HEK293 (cell line): ENCODE results near the gene NRL.

Experiments used
- CTCF ChIA-PET: fragments of 350-600 bp; formaldehyde crosslinking; extraction: SDS; loops from one replicate; lab custom pipeline; 2021; ENCODE audit warnings: antibody characterized with exemption; lab: Yijun Ruan, JAX
- POLR2A ChIA-PET: fragments of 300-600 bp; formaldehyde crosslinking; extraction: SDS; loops from one replicate; lab custom pipeline; 2020; ENCODE audit warnings: antibody characterized with exemption, inconsistent platforms; lab: Yijun Ruan, JAX
- H3K27ac ChIP-seq: fragments of 200-500 bp; sonication (Bioruptor generic); 2 replicates; pipeline ENCODE4 v1.5.1; 2014; ENCODE audit warnings: low read depth, low read length, control low read depth, inconsistent platforms; ENCODE audit errors: extremely low read depth
- H3K36me3 ChIP-seq, 2 experiments: fragments of 200-500 bp in 1 of 2; sonication (Bioruptor generic) in 1 of 2; 1 replicate in 1 of 2; 2 replicates in 1 of 2; pipeline ENCODE4 v1.5.1; 2014 to 2017; ENCODE audit warnings: inconsistent platforms in 2 of 2, low read length in 2 of 2; ENCODE audit not compliant: control insufficient read depth in 2 of 2, insufficient read depth in 1 of 2
- H3K4me1 ChIP-seq: fragments of 200-500 bp; sonication (Bioruptor generic); 2 replicates; pipeline ENCODE4 v1.5.1; 2014; ENCODE audit warnings: mild to moderate bottlenecking, low read length, inconsistent platforms; ENCODE audit not compliant: control insufficient read depth, insufficient read depth
- H3K4me3 ChIP-seq: 2 replicates; pipeline ENCODE4 v1.5.1; 2011; ENCODE audit warnings: low read depth, mild to moderate bottlenecking, control low read depth, low read length, moderate library complexity
- H3K9me3 ChIP-seq: fragments of 200-500 bp; sonication (Bioruptor generic); 2 replicates; pipeline ENCODE4 v1.5.1; 2014; ENCODE audit warnings: low read depth, low read length, inconsistent platforms; ENCODE audit not compliant: control insufficient read depth, insufficient read depth
- GLIS1 ChIP-seq: fragments of 450-650 bp; formaldehyde crosslinking; IDR thresholded peaks from 2 replicates; pipeline ENCODE4 v1.5.1; 2016; ENCODE audit warnings: missing biosample characterization, missing genetic modification characterization
- KLF16 ChIP-seq: fragments of 450-650 bp; formaldehyde crosslinking; IDR thresholded peaks from 2 replicates; pipeline ENCODE4 v1.5.1; 2017; ENCODE audit warnings: missing biosample characterization, missing genetic modification characterization
- REPIN1 ChIP-seq: fragments of 450-650 bp; formaldehyde crosslinking; IDR thresholded peaks from 2 replicates; pipeline ENCODE4 v1.5.1; 2017; ENCODE audit warnings: missing biosample characterization, missing genetic modification characterization, low read depth
- SETDB1 ChIP-seq: IDR thresholded peaks from one replicate; pipeline ENCODE4 v1.6.1; 2017; ENCODE audit warnings: mild to moderate bottlenecking, low read length, moderate library complexity, mixed read lengths; ENCODE audit not compliant: insufficient read length
- SP7 ChIP-seq: fragments of 450-650 bp; formaldehyde crosslinking; IDR thresholded peaks from 2 replicates; pipeline ENCODE4 v1.5.1; 2016; ENCODE audit warnings: missing biosample characterization, missing genetic modification characterization
- YY2 ChIP-seq: fragments of 450-650 bp; formaldehyde crosslinking; IDR thresholded peaks from 2 replicates; pipeline ENCODE4 v1.5.1; 2016; ENCODE audit warnings: missing biosample characterization, missing genetic modification characterization
- ZFP3 ChIP-seq: fragments of 450-650 bp; formaldehyde crosslinking; IDR thresholded peaks from 2 replicates; pipeline ENCODE4 v1.5.1; 2016; ENCODE audit warnings: low read depth, missing biosample characterization, missing genetic modification characterization
- ZFP41 ChIP-seq: fragments of 450-650 bp; formaldehyde crosslinking; IDR thresholded peaks from 2 replicates; pipeline ENCODE4 v1.5.1; 2016; ENCODE audit warnings: missing biosample characterization, missing genetic modification characterization, borderline replicate concordance
- ZFP69B ChIP-seq: fragments of 450-650 bp; formaldehyde crosslinking; IDR thresholded peaks from 2 replicates; pipeline ENCODE4 v1.5.1; 2016; ENCODE audit warnings: missing biosample characterization, missing genetic modification characterization
- ZNF239 ChIP-seq: fragments of 450-650 bp; formaldehyde crosslinking; IDR thresholded peaks from 2 replicates; pipeline ENCODE4 v1.5.1; 2016; ENCODE audit warnings: missing biosample characterization, missing genetic modification characterization
- ZNF248 ChIP-seq: fragments of 450-650 bp; formaldehyde crosslinking; IDR thresholded peaks from 2 replicates; pipeline ENCODE4 v1.5.1; 2017; ENCODE audit warnings: missing biosample characterization, missing genetic modification characterization
- ZNF311 ChIP-seq: fragments of 450-650 bp; formaldehyde crosslinking; IDR thresholded peaks from 2 replicates; pipeline ENCODE4 v1.5.1; 2017; ENCODE audit warnings: missing biosample characterization, missing genetic modification characterization, borderline replicate concordance
- ZNF350 ChIP-seq: fragments of 450-650 bp; formaldehyde crosslinking; IDR thresholded peaks from 2 replicates; pipeline ENCODE4 v1.5.0; 2017; ENCODE audit warnings: missing biosample characterization, mild to moderate bottlenecking, missing genetic modification characterization
- ZNF701 ChIP-seq: fragments of 450-650 bp; formaldehyde crosslinking; IDR thresholded peaks from 2 replicates; pipeline ENCODE4 v1.5.1; 2016; ENCODE audit warnings: missing biosample characterization, missing genetic modification characterization
- ZNF785 ChIP-seq: fragments of 450-650 bp; formaldehyde crosslinking; IDR thresholded peaks from 2 replicates; pipeline ENCODE4 v1.5.1; 2016; ENCODE audit warnings: missing biosample characterization, missing genetic modification characterization
- ZSCAN30 ChIP-seq: fragments of 450-650 bp; IDR thresholded peaks from 2 replicates; pipeline ENCODE4 v1.5.1; 2018; ENCODE audit warnings: missing biosample characterization, mild to moderate bottlenecking, missing genetic modification characterization, moderate library complexity
- TF ChIP-seq, protein P1 (sequence below): sonication (generic); formaldehyde crosslinking; IDR thresholded peaks from 2 replicates; pipeline ENCODE4 v1.8.1; 2022; ENCODE audit warnings: mild to moderate bottlenecking, moderate library complexity, missing genetic modification reagents
- TF ChIP-seq, protein P2 (sequence below): fragments of 450-650 bp; formaldehyde crosslinking; IDR thresholded peaks from 2 replicates; pipeline ENCODE4 v1.5.1; 2016; ENCODE audit warnings: missing biosample characterization, missing genetic modification characterization
- TF ChIP-seq, protein P3 (sequence below): fragments of 450-650 bp; formaldehyde crosslinking; IDR thresholded peaks from 2 replicates; pipeline ENCODE4 v1.5.1; 2016; ENCODE audit warnings: missing biosample characterization, missing genetic modification characterization
- TF ChIP-seq, protein P4 (sequence below): fragments of 450-650 bp; formaldehyde crosslinking; IDR thresholded peaks from 2 replicates; pipeline ENCODE4 v1.5.0; 2017; ENCODE audit warnings: missing biosample characterization, missing genetic modification characterization, borderline replicate concordance

Gene NRL

DNA sequence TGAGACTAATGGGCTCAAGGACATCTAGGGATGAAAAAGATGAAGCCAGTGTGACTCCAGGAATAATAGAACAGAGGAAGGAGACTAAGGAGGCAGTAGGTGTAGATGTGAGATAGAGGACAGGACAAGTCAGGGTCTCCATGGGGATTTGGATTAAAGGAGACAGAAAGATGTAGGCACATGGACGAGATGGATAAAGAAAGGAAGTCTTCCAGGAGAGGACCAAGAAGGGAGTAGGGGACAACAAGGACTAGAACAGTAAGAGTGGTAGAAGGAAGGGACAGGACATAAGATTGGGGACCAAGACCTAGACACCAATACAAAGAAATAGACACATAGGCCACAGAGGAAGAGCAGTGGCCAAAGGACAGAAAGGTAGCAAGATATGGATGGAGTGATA is 27.7 kb downstream of the NRL start (continued):
- no peak for TF ChIP-seq ZNF785 (tag by site-specific recombination)

DNA sequence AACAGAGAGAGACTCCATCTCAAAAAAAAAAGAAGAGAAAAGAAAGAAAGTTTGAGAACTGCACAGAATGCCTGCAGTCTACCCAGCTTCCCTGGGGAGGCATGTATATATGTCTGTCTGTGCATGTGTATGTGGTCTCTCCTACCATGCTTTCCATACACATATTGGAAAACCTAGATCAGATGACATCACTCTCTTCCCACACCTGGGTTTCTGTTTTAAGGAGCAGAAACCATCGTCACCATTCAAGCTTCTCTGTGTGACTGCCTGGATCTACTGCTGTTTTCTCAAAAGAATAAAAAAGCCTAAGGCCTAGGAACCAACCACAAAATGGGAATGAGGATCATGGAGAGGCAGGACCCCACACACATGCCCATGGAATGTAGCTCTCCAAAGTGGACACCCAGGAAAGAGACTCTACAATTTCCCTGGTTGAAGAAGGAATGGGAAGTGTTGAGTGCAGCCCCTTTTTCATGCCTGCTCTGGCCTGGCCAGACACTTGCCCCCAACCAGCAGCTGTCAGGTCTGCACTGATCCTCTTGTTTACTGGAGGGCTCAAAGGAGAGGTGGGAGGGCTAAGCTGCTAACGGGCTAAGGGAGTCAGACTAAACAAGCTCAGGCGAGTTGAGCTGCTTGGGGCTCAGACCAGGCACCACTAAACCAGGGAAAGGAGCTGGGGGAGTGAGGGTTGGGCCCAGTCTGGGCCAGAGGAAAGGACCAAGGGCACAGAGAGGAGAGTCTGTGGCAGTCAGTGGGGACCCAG is 28.4 kb downstream of the NRL start:
- Histone ChIP-seq H3K36me3 (no peaks in the 10 kb centered on the region), H3K27ac (no peak overlapping the region), H3K4me3 (no peak overlapping the region), H3K9me3 (no peaks in the 10 kb centered on the region), H3K4me1 (peaks cover 3% of the 10 kb centered on the region; the same call in 1 of the 2 replicates)
- CTCF ChIA-PET = interaction anchor here (1.2 to 3.0 kb wide), 2 partner anchors 22 to 28 kb away, joined by 4 to 18 read pairs; no protein-coding TSS in a partner anchor
- no peak for TF ChIP-seq SP7 (tag by site-specific recombination)
- TF ChIP-seq ZSCAN30 (tag by site-specific recombination) = no peak
- TF ChIP-seq YY2 (tag by site-specific recombination) = no peak
- POLR2A ChIA-PET = interaction anchor here (0.9 kb wide), 1 partner anchor 11 kb away, joined by 6 read pairs; no protein-coding TSS in a partner anchor

DNA sequence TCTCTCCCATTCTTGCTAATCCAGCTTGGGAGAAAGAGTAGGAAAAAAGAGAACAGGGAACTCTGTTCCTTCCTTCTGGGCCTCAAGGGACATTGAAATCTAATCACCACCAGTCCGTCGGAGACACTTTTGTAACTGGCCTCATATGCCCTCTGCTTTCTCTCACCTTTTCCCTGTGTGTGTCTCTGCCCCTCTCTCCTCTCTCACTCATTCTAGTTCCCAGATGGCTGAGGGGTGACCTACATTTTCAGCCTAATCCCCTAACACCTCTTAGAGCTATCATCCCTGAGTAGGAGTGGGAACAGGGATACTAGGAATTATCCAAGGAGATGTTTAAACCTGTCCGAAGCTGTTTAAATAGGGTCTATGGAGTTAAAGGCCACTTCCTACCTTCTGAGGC is 29.5 kb downstream of the NRL start:
- Histone ChIP-seq H3K4me1 (peaks cover 7% of the 10 kb centered on the region; the same call in 1 of the 2 replicates), H3K9me3 (no peaks in the 10 kb centered on the region), H3K27ac (no peak overlapping the region), H3K4me3 (no peak overlapping the region), H3K36me3 (no peaks in the 10 kb centered on the region)
- CTCF ChIA-PET = interaction anchor here (1.0 to 3.0 kb wide), 3 partner anchors 8 to 27 kb away, joined by 4 to 18 read pairs (median 4); no protein-coding TSS in a partner anchor
- POLR2A ChIA-PET = interaction anchor here (1.5 kb wide), 1 partner anchor 9 kb away, joined by 8 read pairs; the partner anchor contains the start of gene PCK2
- TF ChIP-seq ZFP69B (tag by site-specific recombination) (no peak), SETDB1 (no peak), KLF16 (tag by site-specific recombination) (no peak), ZNF350 (tag by site-specific recombination) (no peak)
- TF ChIP-seq, protein P1, sequence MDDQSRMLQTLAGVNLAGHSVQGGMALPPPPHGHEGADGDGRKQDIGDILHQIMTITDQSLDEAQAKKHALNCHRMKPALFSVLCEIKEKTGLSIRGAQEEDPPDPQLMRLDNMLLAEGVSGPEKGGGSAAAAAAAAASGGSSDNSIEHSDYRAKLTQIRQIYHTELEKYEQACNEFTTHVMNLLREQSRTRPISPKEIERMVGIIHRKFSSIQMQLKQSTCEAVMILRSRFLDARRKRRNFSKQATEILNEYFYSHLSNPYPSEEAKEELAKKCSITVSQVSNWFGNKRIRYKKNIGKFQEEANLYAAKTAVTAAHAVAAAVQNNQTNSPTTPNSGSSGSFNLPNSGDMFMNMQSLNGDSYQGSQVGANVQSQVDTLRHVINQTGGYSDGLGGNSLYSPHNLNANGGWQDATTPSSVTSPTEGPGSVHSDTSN (CRISPR knock-in tag) = no peak

DNA sequence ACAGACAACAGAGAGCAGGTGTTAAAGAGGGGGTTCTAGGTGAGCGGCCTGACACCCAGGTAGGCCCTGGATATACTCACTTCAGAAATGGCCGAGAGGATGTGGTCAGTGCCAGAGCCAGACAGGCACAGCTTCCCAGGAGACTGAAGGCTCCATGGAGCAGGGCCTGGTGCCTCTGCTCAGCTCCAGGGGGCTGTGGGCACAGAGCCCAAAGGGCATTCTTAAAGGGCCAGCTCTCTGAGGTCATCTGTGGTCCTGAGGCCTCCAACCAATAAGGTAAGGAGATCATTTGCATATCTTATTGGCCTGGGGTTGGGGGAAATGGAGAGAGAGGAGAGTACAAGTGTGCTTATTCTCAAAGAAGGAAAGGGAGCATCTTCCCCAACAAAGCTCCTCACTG is 30.3 kb downstream of the NRL start:
- CTCF ChIA-PET = interaction anchor here (0.8 to 3.0 kb wide), 3 partner anchors 9 to 26 kb away, joined by 4 to 18 read pairs (median 6); no protein-coding TSS in a partner anchor
- POLR2A ChIA-PET = interaction anchor here (1.5 kb wide), 1 partner anchor 10 kb away, joined by 8 read pairs; the partner anchor contains the start of gene PCK2
- Histone ChIP-seq H3K36me3 (no peaks in the 10 kb centered on the region), H3K9me3 (no peaks in the 10 kb centered on the region), H3K4me1 (peaks cover 7% of the 10 kb centered on the region; the same call in 1 of the 2 replicates), H3K27ac (no peak overlapping the region), H3K4me3 (no peak overlapping the region)
- TF ChIP-seq ZNF239 (tag by site-specific recombination) (no peak), GLIS1 (tag by site-specific recombination) (no peak), ZFP41 (tag by site-specific recombination) (no peak), ZFP3 (tag by site-specific recombination) (no peak), ZNF311 (no peak), ZNF701 (no peak), REPIN1 (tag by site-specific recombination) (no peak), ZNF248 (tag by site-specific recombination) (no peak)
- TF ChIP-seq, protein P2, sequence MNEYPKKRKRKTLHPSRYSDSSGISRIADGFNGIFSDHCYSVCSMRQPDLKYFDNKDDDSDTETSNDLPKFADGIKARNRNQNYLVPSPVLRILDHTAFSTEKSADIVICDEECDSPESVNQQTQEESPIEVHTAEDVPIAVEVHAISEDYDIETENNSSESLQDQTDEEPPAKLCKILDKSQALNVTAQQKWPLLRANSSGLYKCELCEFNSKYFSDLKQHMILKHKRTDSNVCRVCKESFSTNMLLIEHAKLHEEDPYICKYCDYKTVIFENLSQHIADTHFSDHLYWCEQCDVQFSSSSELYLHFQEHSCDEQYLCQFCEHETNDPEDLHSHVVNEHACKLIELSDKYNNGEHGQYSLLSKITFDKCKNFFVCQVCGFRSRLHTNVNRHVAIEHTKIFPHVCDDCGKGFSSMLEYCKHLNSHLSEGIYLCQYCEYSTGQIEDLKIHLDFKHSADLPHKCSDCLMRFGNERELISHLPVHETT = no peak
- TF ChIP-seq, protein P3, sequence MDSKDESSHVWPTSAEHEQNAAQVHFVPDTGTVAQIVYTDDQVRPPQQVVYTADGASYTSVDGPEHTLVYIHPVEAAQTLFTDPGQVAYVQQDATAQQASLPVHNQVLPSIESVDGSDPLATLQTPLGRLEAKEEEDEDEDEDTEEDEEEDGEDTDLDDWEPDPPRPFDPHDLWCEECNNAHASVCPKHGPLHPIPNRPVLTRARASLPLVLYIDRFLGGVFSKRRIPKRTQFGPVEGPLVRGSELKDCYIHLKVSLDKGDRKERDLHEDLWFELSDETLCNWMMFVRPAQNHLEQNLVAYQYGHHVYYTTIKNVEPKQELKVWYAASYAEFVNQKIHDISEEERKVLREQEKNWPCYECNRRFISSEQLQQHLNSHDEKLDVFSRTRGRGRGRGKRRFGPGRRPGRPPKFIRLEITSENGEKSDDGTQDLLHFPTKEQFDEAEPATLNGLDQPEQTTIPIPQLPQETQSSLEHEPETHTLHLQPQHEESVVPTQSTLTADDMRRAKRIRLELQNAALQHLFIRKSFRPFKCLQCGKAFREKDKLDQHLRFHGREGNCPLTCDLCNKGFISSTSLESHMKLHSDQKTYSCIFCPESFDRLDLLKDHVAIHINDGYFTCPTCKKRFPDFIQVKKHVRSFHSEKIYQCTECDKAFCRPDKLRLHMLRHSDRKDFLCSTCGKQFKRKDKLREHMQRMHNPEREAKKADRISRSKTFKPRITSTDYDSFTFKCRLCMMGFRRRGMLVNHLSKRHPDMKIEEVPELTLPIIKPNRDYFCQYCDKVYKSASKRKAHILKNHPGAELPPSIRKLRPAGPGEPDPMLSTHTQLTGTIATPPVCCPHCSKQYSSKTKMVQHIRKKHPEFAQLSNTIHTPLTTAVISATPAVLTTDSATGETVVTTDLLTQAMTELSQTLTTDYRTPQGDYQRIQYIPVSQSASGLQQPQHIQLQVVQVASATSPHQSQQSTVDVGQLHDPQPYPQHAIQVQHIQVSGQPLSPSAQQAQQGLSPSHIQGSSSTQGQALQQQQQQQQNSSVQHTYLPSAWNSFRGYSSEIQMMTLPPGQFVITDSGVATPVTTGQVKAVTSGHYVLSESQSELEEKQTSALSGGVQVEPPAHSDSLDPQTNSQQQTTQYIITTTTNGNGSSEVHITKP (tag by site-specific recombination) = no peak
- TF ChIP-seq, protein P4, sequence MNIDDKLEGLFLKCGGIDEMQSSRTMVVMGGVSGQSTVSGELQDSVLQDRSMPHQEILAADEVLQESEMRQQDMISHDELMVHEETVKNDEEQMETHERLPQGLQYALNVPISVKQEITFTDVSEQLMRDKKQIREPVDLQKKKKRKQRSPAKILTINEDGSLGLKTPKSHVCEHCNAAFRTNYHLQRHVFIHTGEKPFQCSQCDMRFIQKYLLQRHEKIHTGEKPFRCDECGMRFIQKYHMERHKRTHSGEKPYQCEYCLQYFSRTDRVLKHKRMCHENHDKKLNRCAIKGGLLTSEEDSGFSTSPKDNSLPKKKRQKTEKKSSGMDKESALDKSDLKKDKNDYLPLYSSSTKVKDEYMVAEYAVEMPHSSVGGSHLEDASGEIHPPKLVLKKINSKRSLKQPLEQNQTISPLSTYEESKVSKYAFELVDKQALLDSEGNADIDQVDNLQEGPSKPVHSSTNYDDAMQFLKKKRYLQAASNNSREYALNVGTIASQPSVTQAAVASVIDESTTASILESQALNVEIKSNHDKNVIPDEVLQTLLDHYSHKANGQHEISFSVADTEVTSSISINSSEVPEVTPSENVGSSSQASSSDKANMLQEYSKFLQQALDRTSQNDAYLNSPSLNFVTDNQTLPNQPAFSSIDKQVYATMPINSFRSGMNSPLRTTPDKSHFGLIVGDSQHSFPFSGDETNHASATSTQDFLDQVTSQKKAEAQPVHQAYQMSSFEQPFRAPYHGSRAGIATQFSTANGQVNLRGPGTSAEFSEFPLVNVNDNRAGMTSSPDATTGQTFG (tag by site-specific recombination) = no peak
